Measurements from ENCODE around the gene CCDC43. TPM values are rescaled to one million over a fixed set of nuclear protein-coding genes. Genes with fewer than 3 reads are reported as not detected.
A peak's percentile ranks its signal among the peaks of the same experiment; 100 is the strongest.
"Not testable (repeated sequence)": the region's sequence is repeated elsewhere in the genome, so short reads cannot be mapped to it uniquely, and the experiment has no call there.

CCDC43 gene, protein sequence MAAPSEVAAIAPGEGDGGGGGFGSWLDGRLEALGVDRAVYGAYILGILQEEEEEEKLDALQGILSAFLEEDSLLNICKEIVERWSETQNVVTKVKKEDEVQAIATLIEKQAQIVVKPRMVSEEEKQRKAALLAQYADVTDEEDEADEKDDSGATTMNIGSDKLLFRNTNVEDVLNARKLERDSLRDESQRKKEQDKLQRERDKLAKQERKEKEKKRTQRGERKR
- total RNA-seq = 24.0 and 25.6 TPM in 2 replicates

DNA sequence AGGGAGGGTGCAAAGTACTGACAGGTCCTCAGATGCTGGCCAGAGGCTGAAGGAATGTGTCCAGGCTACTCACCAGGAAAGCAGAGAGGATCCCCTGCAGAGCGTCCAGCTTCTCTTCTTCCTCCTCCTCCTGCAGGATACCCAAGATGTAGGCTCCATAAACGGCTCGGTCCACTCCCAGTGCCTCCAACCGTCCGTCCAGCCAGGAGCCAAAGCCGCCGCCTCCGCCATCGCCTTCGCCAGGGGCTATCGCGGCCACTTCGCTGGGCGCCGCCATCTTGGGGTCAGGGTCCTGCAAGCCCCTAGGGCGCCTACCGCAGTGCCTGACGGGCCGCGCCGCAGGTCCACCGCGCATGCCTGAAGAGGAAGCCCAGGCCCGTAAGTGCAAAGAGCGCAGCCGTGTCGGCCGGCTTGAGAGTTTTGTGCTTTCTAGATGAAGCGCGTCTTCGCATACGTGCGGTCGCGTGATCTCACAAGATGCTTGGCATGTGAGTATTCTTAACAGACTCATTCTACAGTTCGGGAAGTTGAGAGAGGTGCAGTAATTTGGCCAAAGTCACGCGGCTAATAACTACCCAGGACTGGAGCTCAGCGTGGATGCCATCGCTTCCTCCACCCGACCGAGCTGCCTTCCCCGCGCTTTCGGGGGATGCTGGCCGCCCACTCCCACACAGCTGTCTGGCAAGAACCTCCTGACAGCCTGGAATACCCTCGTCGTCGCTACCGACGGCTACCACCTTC lies at the start of gene CCDC43:
CCDC43 (minus strand) TSS at position 300 of the 741 bp plus-strand sequence; CDS start at position 277, 23 bp downstream.
- DNase-seq (ENCODE audit: low read depth in 2 of 2) = peak; percentile 92 to 94

DNA sequence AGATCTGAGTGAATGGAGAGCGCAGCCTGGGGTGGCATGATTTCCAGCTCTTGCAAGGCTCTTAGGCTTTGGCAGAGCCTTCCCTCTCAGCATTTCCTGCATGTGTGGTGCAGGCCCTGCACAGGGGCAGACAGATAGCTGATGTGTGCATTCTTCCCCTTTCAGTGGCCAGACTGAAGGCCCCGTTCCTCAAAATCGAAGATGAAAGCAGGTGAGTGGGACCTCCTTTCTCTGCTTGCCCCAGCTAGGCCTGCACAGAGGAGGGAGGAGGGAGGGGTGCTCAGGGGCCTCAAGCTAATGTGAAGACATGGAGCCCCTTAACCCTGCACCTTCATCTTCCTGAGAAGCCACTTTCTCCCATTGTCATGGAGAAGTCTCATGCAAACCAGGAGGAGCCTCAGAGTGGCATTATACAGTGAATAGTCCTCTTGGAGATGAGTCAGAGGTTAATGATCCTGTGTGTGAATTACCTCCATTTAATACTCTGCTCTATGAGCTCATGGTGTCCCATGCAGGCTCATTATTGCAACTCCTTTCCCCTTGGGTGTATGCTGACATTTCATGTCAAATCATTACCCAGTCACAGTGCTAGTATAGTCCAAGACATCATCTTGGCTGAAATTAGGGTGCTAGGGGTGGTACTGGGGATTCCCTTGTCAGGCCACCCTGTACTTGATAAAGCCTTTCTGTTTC lies 48.8 kb upstream of the CCDC43 start:
- DNase-seq (ENCODE audit: low read depth in 2 of 2) = peak in 1 of 2 donors; percentile 15

DNA sequence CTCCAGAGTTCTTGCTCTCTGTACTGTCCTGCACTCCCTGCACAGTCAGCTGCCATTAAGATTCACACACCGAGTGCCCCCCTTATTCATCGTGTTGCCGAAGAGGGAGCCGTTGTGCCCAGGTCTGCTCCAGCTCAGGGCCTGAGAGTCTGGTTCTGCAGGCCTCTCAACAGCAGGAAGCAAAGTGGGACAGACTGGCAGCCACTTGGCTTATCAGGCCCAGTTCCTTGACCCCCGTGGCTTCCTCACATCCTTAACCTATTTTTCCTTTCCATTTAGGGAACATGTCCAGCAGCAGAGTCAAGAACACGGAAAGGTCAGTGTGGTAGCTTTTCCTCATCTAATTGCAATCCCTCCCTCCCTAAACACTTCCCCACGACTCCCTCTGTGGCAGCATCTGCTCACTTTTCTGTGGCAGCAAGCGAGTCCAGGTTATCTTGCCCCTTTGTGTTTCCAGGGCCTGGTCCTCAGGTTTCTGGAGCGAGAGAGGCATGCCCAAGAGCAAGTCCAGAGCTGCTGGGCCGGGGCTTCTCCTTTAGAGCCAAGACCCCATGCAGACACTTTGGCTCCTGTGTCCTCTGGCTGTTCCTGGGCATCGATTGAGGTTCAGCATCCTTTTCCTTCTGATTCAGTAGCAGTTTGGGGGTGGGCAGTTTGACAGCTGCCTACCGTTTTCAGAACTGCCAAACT lies 47.1 kb upstream of the CCDC43 start:
- no peak for DNase-seq (ENCODE audit: low read depth in 2 of 2)

DNA sequence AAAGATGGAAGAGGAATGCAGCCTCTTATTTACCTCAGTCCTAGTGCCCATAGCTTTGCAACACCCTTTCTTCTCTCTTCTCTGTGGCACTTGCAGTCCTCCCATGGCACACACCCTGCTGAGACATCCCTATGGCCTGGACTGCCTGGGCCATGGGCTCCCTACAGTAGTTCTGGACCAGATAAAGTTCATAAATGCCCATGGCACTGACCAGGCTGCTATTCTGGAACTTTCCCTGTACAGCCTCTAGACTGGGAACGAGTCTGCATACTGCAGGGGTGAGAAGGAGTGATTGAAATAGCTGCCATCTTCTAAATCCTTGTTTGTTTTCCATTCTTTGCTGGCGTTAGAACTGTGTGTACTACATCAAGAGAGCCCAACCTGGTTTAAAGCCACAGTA lies 44.7 kb upstream of the CCDC43 start:
- DNase-seq (ENCODE audit: low read depth in 2 of 2) = no peak

DNA sequence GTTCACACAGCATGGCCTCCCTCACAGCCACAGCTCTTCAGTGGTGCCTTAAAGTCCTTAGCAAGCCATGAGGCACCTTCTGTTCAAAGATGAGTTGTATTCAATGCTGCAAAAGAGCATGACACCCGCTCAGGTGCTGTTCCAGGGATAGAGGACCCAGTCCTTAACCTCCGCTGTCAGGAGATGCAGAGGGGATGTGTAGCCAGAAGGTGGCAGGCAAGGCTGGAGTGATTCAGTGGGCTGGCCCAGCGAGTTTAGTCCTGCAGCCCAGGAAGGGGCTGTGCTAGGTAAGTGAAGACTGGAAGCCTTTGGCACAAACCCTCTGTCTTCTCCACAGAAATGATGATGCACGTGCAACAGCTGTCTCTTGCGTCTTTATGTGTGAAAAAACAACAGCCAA lies 44.2 kb upstream of the CCDC43 start:
- DNase-seq (ENCODE audit: low read depth in 2 of 2) = peak; percentile 15

DNA sequence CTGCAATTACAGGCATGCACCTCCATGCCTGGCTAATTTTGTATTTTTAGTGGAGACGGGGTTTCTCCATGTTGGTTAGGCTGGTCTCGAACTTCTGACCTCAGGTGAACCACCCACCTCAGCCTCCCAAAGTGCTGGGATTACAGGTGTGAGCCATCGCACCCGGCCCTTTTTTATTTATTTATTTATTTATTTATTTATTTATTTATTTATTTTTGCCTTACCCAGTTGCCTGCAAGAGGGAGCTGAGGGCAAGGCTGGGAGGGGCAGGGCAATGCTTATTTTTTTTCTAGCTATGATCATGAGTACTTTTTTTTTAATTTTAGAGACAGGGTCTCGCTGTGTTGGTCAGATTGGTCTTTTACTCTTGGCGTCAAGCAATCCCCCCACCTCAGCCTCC lies 36.5 kb upstream of the CCDC43 start:
- DNase-seq (ENCODE audit: low read depth in 2 of 2) = not testable (repeated sequence)

DNA sequence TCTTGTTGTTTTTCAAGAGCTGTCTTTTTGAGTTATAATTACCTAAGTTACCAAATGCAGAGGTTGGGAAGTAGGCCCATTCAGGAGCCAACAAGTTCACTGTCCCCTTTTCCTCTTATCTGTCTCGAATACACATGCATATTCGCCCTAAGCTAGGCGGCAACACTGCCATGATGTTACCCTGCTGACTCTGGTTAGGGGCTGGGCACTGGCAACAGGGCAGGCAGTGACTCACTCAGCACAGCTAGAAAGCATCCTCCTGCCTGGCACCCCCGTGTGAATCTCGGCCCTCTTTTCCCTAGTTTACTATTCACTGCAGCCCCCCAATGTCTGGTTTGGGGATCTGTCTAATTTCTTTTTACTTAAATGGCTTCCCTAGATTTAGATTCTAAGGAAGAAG lies 32.7 kb upstream of the CCDC43 start:
- DNase-seq (ENCODE audit: low read depth in 2 of 2) = no peak

DNA sequence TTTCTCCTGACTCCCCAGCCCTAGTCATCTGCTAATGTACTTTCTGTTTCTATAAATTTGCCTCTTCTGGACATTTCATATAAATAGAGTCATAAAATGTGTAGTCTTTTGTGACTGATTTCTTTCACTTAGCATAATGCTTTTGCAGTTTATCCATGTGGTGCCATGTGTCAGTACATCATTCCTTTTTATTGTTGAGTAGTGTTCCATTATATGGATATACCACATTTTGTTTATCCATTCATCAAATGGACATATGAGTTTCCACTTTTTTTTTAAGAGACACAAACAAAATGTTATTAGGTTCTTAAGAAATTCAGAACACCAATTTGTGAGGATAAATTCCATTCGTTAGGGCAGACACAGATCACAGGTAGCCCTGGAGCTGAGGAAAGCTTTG lies 29.9 kb upstream of the CCDC43 start:
- no peak for DNase-seq (ENCODE audit: low read depth in 2 of 2)

DNA sequence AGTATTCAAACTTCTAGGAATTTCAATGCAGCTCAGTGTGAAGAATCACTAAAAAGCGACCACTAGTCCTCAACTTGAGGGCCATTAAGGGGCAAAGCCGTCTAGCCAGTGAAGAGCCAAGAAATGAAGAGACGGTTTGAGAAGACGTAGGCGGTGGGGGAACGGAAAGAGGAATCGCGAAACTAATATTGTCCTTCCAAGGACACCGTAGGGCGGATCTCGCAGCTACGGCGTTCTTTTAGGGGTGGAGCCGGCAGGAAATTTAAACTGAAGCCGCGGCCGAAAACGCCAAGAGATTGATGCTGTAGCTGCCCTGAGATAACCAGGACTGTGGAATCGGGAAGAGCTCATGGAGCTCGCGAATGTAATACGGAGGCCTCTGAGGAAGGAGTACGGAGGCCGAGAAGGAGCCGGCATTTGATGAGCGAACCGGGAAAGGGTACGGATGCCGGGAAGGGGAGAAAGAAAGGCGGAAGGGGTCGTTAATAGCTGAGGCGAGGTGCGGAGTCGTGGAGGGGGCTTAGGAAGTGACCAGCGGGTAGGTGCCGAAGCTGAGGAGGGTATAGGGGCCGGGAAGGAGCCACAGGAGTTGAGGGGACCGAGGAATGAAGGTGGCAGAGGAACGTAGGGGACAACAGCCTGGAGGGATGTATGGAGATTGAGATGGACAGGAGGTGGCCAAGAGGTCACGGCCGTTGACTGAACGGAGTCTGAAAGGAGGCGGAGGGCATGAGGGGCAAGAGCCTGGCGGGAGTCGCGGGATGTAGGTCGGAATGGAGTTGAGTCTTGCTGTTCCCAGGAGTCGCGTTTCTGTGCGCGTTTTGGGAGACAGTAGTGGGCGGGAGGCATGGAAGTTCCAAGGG lies 19.1 kb upstream of the CCDC43 start, which contains the start of gene DBF4B:
DBF4B (plus strand) TSS at position 265 of the 863 bp plus-strand sequence; CDS start at position 421, 156 bp downstream.
- DNase-seq (ENCODE audit: low read depth in 2 of 2) = peak; percentile 90 to 92

DNA sequence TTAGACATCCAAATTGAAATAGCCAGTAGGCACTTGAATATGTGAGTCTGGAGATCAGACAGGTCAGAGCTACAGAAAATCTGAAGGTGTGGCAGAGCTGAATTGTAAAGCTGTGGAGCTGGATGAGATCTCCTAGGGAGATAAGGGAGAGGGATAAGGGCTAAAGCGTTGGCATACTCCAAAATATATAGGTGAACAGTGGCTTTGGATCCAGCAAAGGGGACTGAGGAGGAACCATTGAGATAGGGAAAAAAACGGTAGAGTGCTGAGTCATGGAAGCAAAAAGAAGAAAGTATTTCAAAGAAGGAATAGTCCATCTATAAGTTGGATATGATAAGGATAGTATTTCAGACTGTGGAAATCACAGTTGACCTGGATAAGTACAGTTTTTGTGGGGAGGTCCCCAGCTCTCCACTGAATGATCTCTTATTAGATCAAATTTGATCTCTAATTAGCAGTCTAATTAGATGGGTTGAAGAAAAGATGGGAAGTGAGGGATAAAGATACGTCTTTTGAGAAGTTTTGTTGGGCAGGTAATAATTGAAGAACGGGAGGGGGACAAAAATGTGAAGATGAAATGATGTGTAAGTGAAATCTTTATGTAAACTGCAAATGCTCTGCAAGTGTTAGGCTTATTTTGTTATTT lies 18.3 kb upstream of the CCDC43 start:
- DNase-seq (ENCODE audit: low read depth in 2 of 2) = no peak

DNA sequence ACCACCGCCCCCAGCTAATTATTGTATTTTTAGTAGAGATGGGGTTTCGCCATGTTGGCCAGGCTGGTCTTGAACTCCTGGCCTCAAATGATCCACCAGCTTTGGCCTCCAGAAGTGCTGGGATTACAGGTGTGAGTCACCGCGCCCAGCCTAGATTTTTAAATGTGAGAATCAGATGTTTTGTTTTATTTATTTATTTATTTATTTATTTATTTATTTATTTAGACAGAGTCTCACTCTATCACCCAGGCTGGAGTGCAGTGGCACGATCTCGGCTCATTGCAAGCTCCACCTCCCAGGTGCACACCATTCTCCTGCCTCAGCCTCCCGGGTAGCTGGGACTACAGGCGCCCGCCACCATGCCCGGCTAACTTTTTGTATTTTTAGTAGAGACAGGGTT lies 10.7 kb upstream of the CCDC43 start:
- not testable (repeated sequence) for DNase-seq (ENCODE audit: low read depth in 2 of 2)

DNA sequence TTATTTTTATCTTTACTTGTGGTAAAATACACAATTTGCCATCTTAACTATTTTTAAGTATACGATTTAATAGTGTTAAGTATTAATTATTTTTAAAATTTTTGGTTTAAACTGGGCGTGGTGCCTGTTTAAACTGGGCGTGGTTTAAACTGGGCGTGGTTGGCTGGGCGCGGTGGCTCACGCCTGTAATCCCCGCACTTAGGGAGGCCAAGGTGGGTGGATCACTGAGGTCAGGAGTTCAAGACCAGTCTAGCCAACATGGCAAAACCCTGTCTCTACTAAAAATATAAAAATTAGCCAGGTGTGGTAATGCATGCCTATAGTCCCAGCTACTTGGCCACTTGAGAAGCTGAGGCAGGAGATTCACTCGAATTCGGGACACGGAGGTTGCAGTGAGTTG lies 4.0 kb upstream of the CCDC43 start:
- DNase-seq (ENCODE audit: low read depth in 2 of 2) = no peak

DNA sequence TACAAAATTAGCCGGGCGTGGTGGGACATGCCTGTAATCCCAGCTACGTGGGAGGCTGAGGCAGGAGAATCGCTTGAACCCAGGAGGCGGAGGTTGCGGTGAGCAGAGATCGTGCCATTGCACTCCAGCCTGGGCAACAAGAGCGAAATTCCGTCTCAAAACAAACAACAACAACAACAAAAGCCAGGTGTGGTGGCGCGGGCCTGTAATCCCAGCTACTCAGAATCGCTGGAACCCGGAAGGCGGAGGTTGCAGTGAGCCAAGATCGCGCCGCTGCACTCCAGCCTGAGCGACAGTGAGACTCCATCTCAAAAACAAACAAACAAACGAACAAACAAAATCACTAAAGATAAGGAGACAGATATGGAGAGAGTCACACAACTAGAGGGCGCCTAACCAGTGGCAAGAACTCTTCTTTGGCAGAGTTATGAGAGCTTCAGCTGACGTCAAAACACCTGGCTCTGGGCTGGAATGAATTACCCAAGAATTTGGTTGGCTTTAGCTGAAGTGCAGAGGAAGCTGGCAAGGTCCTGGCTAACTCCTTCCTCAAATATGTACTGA lies 1.2 kb upstream of the CCDC43 start:
- DNase-seq (ENCODE audit: low read depth in 2 of 2) = peak in 1 of 2 donors; percentile 3

DNA sequence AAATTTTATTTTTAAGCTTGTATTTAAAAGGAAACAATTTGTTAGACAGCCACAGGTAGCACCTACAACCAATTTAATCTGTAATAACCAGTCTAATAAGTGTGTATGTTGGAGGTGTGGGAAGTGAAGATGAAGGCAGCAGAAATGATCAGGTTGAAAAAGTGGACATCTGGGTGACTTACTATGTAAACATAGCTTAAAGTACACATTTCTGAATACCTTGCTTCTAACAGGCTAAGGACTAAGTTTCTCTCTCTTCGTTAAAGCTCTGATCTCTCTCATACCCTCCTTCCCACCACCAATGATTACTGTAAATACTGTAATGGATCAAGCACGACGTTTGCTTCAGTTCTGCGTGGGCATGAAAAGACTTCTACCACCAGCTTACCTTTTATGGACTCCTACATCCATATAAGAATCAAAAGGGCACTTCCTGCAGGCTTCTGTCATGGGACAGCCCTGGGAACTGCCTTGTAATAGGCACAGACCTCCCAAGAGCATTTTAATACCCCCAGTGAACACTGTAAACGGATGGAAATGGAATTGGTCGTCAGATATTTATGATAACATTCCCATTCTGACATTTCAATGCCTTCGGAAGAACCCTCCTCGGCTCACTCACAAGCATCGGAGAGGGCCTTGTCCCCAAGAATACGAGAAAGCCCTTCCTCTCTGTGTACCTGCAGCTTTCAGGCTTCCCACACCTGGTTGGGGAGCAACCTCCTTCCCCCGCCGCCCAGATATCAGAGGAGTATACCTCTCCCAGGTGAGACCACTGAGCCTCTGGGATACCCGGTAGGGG lies 700 bp downstream of the CCDC43 start:
- peak; percentile 2 to 4 for DNase-seq (ENCODE audit: low read depth in 2 of 2)

DNA sequence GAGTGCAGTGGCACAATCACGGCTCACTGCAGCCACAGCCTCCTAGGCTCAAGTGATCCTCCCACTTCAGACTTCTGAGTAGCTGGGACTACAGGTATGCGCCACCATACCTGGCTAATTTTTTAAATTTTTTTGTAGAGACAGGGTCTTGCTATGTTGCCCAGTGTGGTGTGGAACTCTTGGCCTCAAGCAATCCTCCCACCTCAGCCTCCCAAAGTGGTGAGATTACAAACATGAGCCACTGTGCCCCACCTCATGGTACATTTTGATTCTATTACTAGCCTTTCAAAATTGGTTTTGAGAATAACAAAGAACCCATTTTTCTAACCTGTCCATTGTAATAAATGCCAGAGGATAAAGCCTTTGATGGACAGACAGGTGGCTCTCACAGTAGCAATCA lies 1.4 kb downstream of the CCDC43 start:
- no peak for DNase-seq (ENCODE audit: low read depth in 2 of 2)

DNA sequence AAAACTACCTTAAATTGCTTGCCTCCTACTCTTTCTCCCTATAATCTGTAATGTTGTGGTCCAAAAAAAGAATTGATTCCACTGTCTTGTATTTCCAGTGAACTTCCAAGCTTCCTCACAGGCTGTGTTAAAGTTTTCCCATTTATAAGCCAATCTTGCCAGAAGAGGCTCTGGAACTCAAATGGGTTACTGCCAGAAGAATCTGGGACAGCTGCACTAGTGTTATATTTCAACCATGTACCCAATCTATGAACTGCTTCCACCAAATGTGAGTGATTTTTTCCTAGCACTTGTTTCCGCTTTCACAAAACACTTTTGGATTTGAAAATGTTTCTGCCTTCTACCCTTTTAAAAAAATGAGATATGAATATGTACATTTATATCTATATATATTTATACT lies 1.8 kb downstream of the CCDC43 start:
- no peak for DNase-seq (ENCODE audit: low read depth in 2 of 2)

DNA sequence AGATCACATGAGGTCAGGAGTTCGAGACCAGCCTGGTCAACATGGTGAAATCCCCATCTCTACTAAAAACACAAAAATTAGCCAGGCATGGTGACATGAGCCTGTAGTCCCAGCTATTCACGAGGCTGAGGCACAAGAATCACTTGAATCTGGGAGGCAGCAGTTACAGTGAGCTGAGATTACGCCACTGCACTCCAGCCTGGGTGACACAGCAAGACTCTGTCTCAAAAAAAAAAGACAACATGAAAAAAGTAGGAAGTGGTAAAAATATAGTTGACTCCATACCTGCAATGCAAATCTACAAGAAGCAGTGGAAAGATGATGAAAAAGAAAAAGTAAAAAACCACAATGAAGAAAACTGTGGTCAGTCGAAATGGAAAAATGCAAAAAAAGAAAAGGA lies 6.3 kb downstream of the CCDC43 start:
- not testable (repeated sequence) for DNase-seq (ENCODE audit: low read depth in 2 of 2)

DNA sequence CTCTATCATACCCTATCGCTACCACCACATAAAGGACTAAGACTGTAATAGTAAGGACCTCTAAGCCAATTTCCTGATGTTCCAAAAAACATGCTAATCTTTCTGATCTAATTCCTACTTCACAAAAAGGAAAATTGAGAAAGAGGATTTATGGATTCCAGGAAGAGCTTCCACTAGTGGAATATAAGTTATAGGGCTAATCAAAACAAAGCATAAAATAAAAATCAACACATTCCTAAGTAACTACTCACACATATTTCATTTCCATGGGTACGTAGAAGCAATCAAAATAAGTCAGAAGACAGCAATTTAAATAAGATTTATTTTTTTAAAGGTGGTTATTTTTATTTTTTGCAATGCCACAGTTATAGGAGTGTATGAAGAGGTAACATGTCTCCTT lies 12.4 kb downstream of the CCDC43 start:
- DNase-seq (ENCODE audit: low read depth in 2 of 2) = peak; percentile 27 to 32

DNA sequence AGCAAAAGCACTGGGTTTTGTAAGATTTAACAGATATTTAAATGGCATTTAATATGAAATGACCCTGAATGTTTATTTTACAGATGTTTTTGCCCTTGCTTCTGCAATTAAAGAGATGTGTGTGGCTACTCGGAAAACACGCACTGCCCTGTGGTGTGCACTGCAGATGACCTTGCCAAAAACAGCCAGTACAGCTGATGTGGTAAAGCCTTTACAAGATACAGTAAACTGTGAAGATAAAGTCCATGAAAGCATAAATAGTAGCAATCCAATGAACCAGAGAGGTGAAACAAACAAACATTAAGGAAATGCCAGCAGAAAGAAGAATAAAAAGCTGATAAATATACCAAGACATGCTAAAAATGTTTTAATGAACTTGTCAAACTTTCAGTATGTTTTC lies 15.7 kb downstream of the CCDC43 start:
- DNase-seq (ENCODE audit: low read depth in 2 of 2) = no peak
